Liver (tissue), 3 donors: ENCODE data around the gene RAD51B.

Experiments used
- ATF3 ChIP-seq: IDR thresholded peaks from 2 replicates; pipeline ENCODE4 v1.6.1; 2016; ENCODE audit warnings: antibody characterized with exemption
- FOXA1 ChIP-seq: IDR thresholded peaks from 2 replicates; pipeline ENCODE4 v1.6.1; 2016; ENCODE audit warnings: antibody characterized with exemption
- MAX ChIP-seq: IDR thresholded peaks from 2 replicates; pipeline ENCODE4 v1.6.1; 2016; ENCODE audit warnings: antibody characterized with exemption
- REST ChIP-seq: IDR thresholded peaks from 2 replicates; pipeline ENCODE4 v1.6.1; 2016; ENCODE audit warnings: antibody characterized with exemption, mild to moderate bottlenecking
- SP1 ChIP-seq: IDR thresholded peaks from 2 replicates; pipeline ENCODE4 v1.6.1; 2018; ENCODE audit warnings: antibody characterized with exemption, mild to moderate bottlenecking
- TAF1 ChIP-seq: conservative IDR thresholded peaks from 2 replicates; pipeline ENCODE4 v1.6.1; 2016; ENCODE audit warnings: antibody characterized with exemption, mild to moderate bottlenecking
- TF ChIP-seq, protein P1 (sequence below): fragments of 150-350 bp; IDR thresholded peaks from 2 replicates; pipeline ENCODE4 v1.5.1; 2017; ENCODE audit warnings: improper control_type of control experiment, low read depth, low read length; ENCODE audit not compliant: missing input control
- donor health status: healthy.
- donor health status: healthy.

- TF ChIP-seq TAF1 (no peak), SP1 (no peak), REST (no peak), ATF3 (no peak), MAX (no peak), FOXA1 (no peak)
- TF ChIP-seq, protein P1, sequence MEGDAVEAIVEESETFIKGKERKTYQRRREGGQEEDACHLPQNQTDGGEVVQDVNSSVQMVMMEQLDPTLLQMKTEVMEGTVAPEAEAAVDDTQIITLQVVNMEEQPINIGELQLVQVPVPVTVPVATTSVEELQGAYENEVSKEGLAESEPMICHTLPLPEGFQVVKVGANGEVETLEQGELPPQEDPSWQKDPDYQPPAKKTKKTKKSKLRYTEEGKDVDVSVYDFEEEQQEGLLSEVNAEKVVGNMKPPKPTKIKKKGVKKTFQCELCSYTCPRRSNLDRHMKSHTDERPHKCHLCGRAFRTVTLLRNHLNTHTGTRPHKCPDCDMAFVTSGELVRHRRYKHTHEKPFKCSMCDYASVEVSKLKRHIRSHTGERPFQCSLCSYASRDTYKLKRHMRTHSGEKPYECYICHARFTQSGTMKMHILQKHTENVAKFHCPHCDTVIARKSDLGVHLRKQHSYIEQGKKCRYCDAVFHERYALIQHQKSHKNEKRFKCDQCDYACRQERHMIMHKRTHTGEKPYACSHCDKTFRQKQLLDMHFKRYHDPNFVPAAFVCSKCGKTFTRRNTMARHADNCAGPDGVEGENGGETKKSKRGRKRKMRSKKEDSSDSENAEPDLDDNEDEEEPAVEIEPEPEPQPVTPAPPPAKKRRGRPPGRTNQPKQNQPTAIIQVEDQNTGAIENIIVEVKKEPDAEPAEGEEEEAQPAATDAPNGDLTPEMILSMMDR: no peak
These were observed 607.9 kb downstream of the RAD51B start for GRCh38 chr14:68427550-68427890.
